K562 (cell line): ENCODE measurements around the gene GLG1. TPM values are rescaled to one million over a fixed set of nuclear protein-coding genes. Genes with fewer than 3 reads are reported as not detected.

Experiments used
- ATAC-seq: fragments of 200-7000 bp; cut with Tn5 transposase; 3 replicates; pipeline ENCODE4 v1.9.1; 2020; ENCODE audit warnings: moderate library complexity
- BruUV-seq: library from RNA; stranded (reverse); fragments of 400-500 nt; replicated peaks from 2 replicates; lab custom pipeline; 2021; lab: Mats Ljungman, UMichigan
- CTCF ChIA-PET: fragments of 300-600 bp; formaldehyde crosslinking; extraction: SDS; loops from one replicate; lab custom pipeline; 2021; ENCODE audit warnings: low intra/inter-chr PET ratio; lab: Yijun Ruan, JAX
- POLR2A ChIA-PET: fragments of 300-600, 350-650 bp; sonication (Branson Sonifier 250); formaldehyde crosslinking; extraction: SDS; loops from one replicate; lab custom pipeline; 2021; ENCODE audit warnings: antibody characterized with exemption, inconsistent platforms; lab: Yijun Ruan, JAX
- DNase-seq, 4 experiments: peaks; one replicate each; pipeline versions ENCODE4 v3.0.0 to v3.0.0-alpha.2; 2011 to 2018; ENCODE audit warnings: low spot score in 3 of 4, mixed read lengths in 3 of 4; ENCODE audit errors: extremely low read depth in 1 of 4
- FAIRE-seq: peaks from 2 replicates; lab custom pipeline; 2011; peaks lifted over from hg19 to GRCh38; lab: Jason Lieb, UNC
- H2AFZ ChIP-seq: 2 replicates; pipeline ENCODE4 v1.6.0; 2011; ENCODE audit warnings: low read depth, low read length, control low read depth, inconsistent platforms
- H3K27ac ChIP-seq: fragments of 200-600 bp; 3 replicates; pipeline ENCODE4 v1.8.0; 2011; ENCODE audit warnings: low read depth, mild to moderate bottlenecking, control low read depth, inconsistent platforms, low read length, moderate library complexity, mixed read lengths; ENCODE audit errors: extremely low read depth
- H3K27me3 ChIP-seq, 2 experiments: fragments of 300-600 bp in 1 of 2; 2 replicates in 1 of 2; 3 replicates in 1 of 2; pipeline versions ENCODE4 v1.6.0 to v1.8.0; 2011; ENCODE audit warnings: inconsistent platforms in 2 of 2, low read length in 2 of 2, mild to moderate bottlenecking in 1 of 2, mixed read lengths in 1 of 2, moderate library complexity in 1 of 2; ENCODE audit not compliant: control insufficient read depth in 2 of 2, insufficient read depth in 2 of 2
- H3K36me3 ChIP-seq: fragments of 300-600 bp; 3 replicates; pipeline ENCODE4 v1.8.0; 2011; ENCODE audit warnings: mild to moderate bottlenecking, low read length, inconsistent platforms; ENCODE audit not compliant: control insufficient read depth, insufficient read depth
- H3K4me1 ChIP-seq, 2 experiments: fragments of 200-600 bp in 1 of 2; replicated peaks in 1 of 2; 2 replicates in 1 of 2; 3 replicates in 1 of 2; pipeline versions ENCODE4 v1.5.1 to v1.8.0; 2011; ENCODE audit warnings: inconsistent platforms in 2 of 2, low read length in 2 of 2, mild to moderate bottlenecking in 1 of 2, mixed read lengths in 1 of 2, moderate library complexity in 1 of 2; ENCODE audit not compliant: control insufficient read depth in 2 of 2, insufficient read depth in 2 of 2
- H3K4me2 ChIP-seq: 2 replicates; pipeline ENCODE4 v1.6.1; 2011; ENCODE audit warnings: low read length, control low read depth, inconsistent platforms, mixed read lengths; ENCODE audit not compliant: insufficient read depth
- H3K4me3 ChIP-seq: fragments of 200-600 bp; sonication (generic), shearing (Covaris generic); 2 replicates; pipeline ENCODE4 v1.5.1; 2016; ENCODE audit warnings: control low read depth, inconsistent platforms
- H3K79me2 ChIP-seq: fragments of 200-600 bp; 3 replicates; pipeline ENCODE4 v1.8.0; 2011; ENCODE audit warnings: low read length, inconsistent platforms; ENCODE audit not compliant: control insufficient read depth, insufficient read depth
- H3K9ac ChIP-seq, 2 experiments: 2 replicates each; pipeline versions ENCODE4 v1.6.0 to v1.6.1; 2011; ENCODE audit warnings: low read depth in 2 of 2, low read length in 2 of 2, control low read depth in 1 of 2, inconsistent platforms in 1 of 2, mild to moderate bottlenecking in 1 of 2, mixed read lengths in 1 of 2; ENCODE audit not compliant: insufficient read depth in 1 of 2
- H3K9me1 ChIP-seq: one replicate; pipeline ENCODE4 v1.6.0; 2011; ENCODE audit warnings: inconsistent platforms, mild to moderate bottlenecking, low read length, moderate library complexity; ENCODE audit not compliant: control insufficient read depth, insufficient read depth
- H3K9me3 ChIP-seq: replicated peaks from 2 replicates; pipeline ENCODE4 v1.5.1; 2011; ENCODE audit warnings: low read depth, low read length, inconsistent platforms; ENCODE audit not compliant: control insufficient read depth, insufficient read depth
- H4K20me1 ChIP-seq: replicated peaks from 2 replicates; pipeline ENCODE4 v1.6.1; 2011; ENCODE audit warnings: low read length, inconsistent platforms, mixed read lengths; ENCODE audit not compliant: control insufficient read depth, insufficient read depth
- DPF2 ChIP-seq: fragments of 450-650 bp; IDR thresholded peaks from 2 replicates; pipeline ENCODE4 v1.6.1; 2016
- HOXB6 ChIP-seq: fragments of 250-450 bp; sonication (Bioruptor Pico); IDR thresholded peaks from 2 replicates; pipeline ENCODE4 v1.5.1; 2022; ENCODE audit warnings: mild to moderate bottlenecking, borderline replicate concordance
- NFE2 ChIP-seq: IDR thresholded peaks from 2 replicates; pipeline ENCODE4 v1.6.1; 2014; ENCODE audit warnings: antibody characterized with exemption, low read depth
- NONO ChIP-seq, 2 experiments: fragments of 200-400 bp in 1 of 2; fragments of 450-650 bp in 1 of 2; formaldehyde crosslinking in 1 of 2; IDR thresholded peaks; 2 replicates each; pipeline ENCODE4 v1.6.1; 2017; ENCODE audit warnings: low read depth in 2 of 2, mild to moderate bottlenecking in 2 of 2, moderate library complexity in 2 of 2, low read length in 1 of 2
- PHB2 ChIP-seq: fragments of 450-650 bp; IDR thresholded peaks from 2 replicates; pipeline ENCODE4 v1.6.1; 2017; ENCODE audit warnings: low read depth
- PREB ChIP-seq: sonication (generic); formaldehyde crosslinking; IDR thresholded peaks from 2 replicates; pipeline ENCODE4 v1.8.1; 2023; ENCODE audit warnings: mild to moderate bottlenecking, missing genetic modification reagents
- THRA ChIP-seq: fragments of 450-650 bp; IDR thresholded peaks from 2 replicates; pipeline ENCODE4 v1.6.1; 2017; ENCODE audit warnings: mild to moderate bottlenecking, moderate library complexity
- ZC3H4 ChIP-seq: sonication (generic); formaldehyde crosslinking; IDR thresholded peaks from 2 replicates; pipeline ENCODE4 v1.9.0; 2021; ENCODE audit warnings: missing genetic modification reagents, borderline replicate concordance
- WGBS: fragments of 100-300 bp; shearing (Covaris generic); methylation state at CpG from one replicate; pipeline ENCODE4 v1.1.6; 2016; ENCODE audit warnings: low coverage, mixed read lengths; ENCODE audit not compliant: insufficient coverage; ENCODE audit errors: missing lambda C conversion rate; 5-methylcytosine and 5-hydroxymethylcytosine counted together
- in situ Hi-C: fragments of 300-500 bp; cut with MboI; formaldehyde crosslinking; loops from 4 replicates; pipeline ENCODE4 v1.15.0; 2018; ENCODE audit warnings: inconsistent platforms, mixed read lengths
- intact Hi-C: fragments of 100-400 bp; cut with micrococcal nuclease; formaldehyde crosslinking; loops from 2 replicates; pipeline ENCODE4 v1.14.2; 2022
- polyA plus RNA-seq, 8 experiments: library from polyadenylated mRNA; depleted of rRNA in 4 of 8; stranded (reverse) in 5 of 8; unstranded in 3 of 8; fragments of >200 nt; fragmentation: Nextera tagmentation in 2 of 8; fragmentation: Illumina TruSeq in 1 of 8; extraction: Ambion mirVana in 2 of 8; extraction: Trizol in 1 of 8; gene quantifications; 2 replicates each; pipeline versions ENCODE4 v1.2.1 to v1.2.3, GENCODE V29; 2011 to 2014; ENCODE audit warnings: inconsistent platforms in 1 of 8, missing spikeins in 1 of 8
- total RNA-seq, 7 experiments: library from RNA; depleted of rRNA in 6 of 7; stranded (reverse); fragments of >200 nt in 6 of 7; fragmentation: Illumina TruSeq in 2 of 7; extraction: Trizol in 2 of 7; gene quantifications; 2 replicates each; pipeline versions ENCODE4 v1.2.1 to v1.2.3, GENCODE V29; 2011 to 2021; ENCODE audit warnings: low replicate concordance in 1 of 7

The GLG1 gene
- total and polyA plus RNA-seq, 9 of the 15 experiments (the other 6 are each of a cell fraction or from before 2014, with no cell fraction given) = 6.2 to 36.0 (median 23.6) TPM

GRCh38 chr16:74497761-74498160 lies 109.2 kb downstream of the GLG1 start:
- Histone ChIP-seq H3K79me2 (no peaks in the 10 kb centered on the region), H3K27me3 (no peaks in the 10 kb centered on the region), H3K4me3 (no peak overlapping the region), H2AFZ (no peak overlapping the region), H3K9me3 (no peaks in the 10 kb centered on the region), H3K4me2 (no peak overlapping the region), H3K36me3 (peaks cover 25% of the 10 kb centered on the region; the same call in 1 of the 3 replicates), H3K9ac (no peak overlapping the region), H3K4me1 (no peaks in the 10 kb centered on the region), H4K20me1 (no peaks in the 10 kb centered on the region), H3K27ac (no peak overlapping the region), H3K9me1 (no peaks in the 10 kb centered on the region)
- TF ChIP-seq HOXB6 (CRISPR knock-in tag) (no peak), PREB (CRISPR knock-in tag) (no peak), PHB2 (no peak)
- ChIA-PET CTCF (no interaction called here), POLR2A (no interaction called here)
- intact Hi-C loops (no loop called here), in situ Hi-C loops (no loop called here)
- ATAC-seq = no peak
- no peak for FAIRE-seq
- DNase-seq = no peak
- BruUV-seq = no TSS peak
- WGBS = 80% methylated on average over 3 of the region's 3 CpGs

GRCh38 chr16:74496054-74496453 lies 110.9 kb downstream of the GLG1 start:
- Histone ChIP-seq H3K9me3 (no peaks in the 10 kb centered on the region), H3K4me3 (no peak overlapping the region), H3K4me1 (no peaks in the 10 kb centered on the region), H3K36me3 (peaks cover 25% of the 10 kb centered on the region; the same call in 2 of the 3 replicates), H3K79me2 (no peaks in the 10 kb centered on the region), H2AFZ (no peak overlapping the region), H4K20me1 (no peaks in the 10 kb centered on the region), H3K9me1 (no peaks in the 10 kb centered on the region), H3K27me3 (no peaks in the 10 kb centered on the region), H3K27ac (no peak overlapping the region), H3K9ac (no peak overlapping the region), H3K4me2 (no peak overlapping the region)
- in situ Hi-C loops (no loop called here), intact Hi-C loops (no loop called here)
- no TSS peak for BruUV-seq
- POLR2A ChIA-PET = no interaction called here
- DNase-seq = no peak
- FAIRE-seq = no peak
- TF ChIP-seq THRA (no peak), NONO (IDR thresholded peaks at IDR 0.05; ENCODE audit: low read depth in 2 of 2, low read length in 1 of 2) (no peak), NFE2 (no peak), ZC3H4 (no peak), DPF2 (no peak)
- CTCF ChIA-PET = no interaction called here
- WGBS = 94% methylated on average over 3 of the region's 3 CpGs
- ATAC-seq = no peak
